Measurements from ENCODE around the gene CLDN9.
"Not testable (repeated sequence)": the region's sequence is repeated elsewhere in the genome, so short reads cannot be mapped to it uniquely, and the experiment has no call there.

Gene CLDN9

DNA sequence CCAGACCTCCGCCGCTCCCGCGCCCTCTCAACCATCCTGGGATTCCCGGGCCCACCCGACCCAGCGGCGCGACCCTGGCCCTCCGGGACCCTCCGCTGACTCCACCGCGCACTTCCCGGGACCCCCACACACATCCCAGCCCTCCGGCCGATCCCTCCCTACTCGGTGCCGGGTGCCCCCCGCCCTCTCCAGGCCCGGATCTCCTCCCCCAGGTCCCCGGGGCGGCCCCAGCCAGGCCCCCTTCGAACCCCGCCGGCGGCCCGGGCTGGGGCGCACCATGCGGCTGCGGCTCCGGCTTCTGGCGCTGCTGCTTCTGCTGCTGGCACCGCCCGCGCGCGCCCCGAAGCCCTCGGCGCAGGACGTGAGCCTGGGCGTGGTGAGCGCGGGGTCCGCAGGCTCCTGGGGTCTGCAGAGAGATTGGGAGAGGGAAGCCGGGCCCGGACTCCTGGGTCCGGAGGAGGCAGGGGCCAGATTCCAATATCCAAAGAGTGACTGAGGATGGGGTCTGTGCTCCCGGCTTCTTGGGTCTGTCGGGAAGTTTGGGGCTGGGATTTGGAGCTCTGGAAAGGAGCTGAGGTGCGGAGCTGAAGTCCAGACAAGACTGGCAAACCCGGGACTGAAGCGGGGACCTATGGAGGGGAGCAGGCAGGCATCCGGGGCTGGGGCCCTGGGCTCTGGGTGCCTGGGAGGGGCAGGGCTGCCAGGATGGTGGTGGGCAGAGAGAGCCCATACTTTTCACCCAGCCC lies 34.1 kb downstream of the CLDN9 start:
- TF ChIP-seq, protein P1, sequence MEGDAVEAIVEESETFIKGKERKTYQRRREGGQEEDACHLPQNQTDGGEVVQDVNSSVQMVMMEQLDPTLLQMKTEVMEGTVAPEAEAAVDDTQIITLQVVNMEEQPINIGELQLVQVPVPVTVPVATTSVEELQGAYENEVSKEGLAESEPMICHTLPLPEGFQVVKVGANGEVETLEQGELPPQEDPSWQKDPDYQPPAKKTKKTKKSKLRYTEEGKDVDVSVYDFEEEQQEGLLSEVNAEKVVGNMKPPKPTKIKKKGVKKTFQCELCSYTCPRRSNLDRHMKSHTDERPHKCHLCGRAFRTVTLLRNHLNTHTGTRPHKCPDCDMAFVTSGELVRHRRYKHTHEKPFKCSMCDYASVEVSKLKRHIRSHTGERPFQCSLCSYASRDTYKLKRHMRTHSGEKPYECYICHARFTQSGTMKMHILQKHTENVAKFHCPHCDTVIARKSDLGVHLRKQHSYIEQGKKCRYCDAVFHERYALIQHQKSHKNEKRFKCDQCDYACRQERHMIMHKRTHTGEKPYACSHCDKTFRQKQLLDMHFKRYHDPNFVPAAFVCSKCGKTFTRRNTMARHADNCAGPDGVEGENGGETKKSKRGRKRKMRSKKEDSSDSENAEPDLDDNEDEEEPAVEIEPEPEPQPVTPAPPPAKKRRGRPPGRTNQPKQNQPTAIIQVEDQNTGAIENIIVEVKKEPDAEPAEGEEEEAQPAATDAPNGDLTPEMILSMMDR (IDR thresholded peaks at IDR 0.05; ENCODE audit: unreplicated experiment in 3 of 3): no peak
- peak overlapping the region in 2 of 3 experiments; percentile 53 to 60 for H3K4me3 Mint-ChIP-seq

DNA sequence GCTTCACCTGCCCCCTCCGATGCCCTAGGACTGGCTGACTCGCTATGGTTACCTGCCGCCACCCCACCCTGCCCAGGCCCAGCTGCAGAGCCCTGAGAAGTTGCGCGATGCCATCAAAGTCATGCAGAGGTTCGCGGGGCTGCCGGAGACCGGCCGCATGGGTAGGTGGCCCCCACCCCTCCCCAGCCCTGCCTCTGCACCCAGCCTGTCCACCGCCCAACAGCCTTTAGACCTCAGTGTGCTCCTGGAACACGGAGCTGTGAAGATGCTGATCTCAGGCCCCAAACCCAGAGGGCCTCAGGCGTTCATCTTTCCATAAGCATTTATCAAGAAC lies 34.6 kb downstream of the CLDN9 start:
- TF ChIP-seq, protein P1 (IDR thresholded peaks at IDR 0.05; ENCODE audit: unreplicated experiment in 3 of 3): no peak
- H3K9me3 Mint-ChIP-seq: no peaks in the 10 kb centered on the region
- H3K4me3 Mint-ChIP-seq: peak overlapping the region in 2 of 3 experiments; percentile 47 to 74
- peaks cover 89% of the 10 kb centered on the region for H3K27me3 Mint-ChIP-seq (ENCODE audit: low read depth)
- no peaks in the 10 kb centered on the region for H3K36me3 Mint-ChIP-seq (ENCODE audit: low read depth)
- H3K27ac Mint-ChIP-seq: no peak overlapping the region
- H3K4me1 Mint-ChIP-seq: peaks cover 5% of the 10 kb centered on the region

More for the DNA sequence above, 34.1 kb downstream of the CLDN9 start:
- H3K27ac Mint-ChIP-seq: no peak overlapping the region
- peaks cover 5% of the 10 kb centered on the region for H3K4me1 Mint-ChIP-seq
- H3K36me3 Mint-ChIP-seq (ENCODE audit: low read depth): no peaks in the 10 kb centered on the region
- peaks cover 89% of the 10 kb centered on the region for H3K27me3 Mint-ChIP-seq (ENCODE audit: low read depth)
- H3K9me3 Mint-ChIP-seq: no peaks in the 10 kb centered on the region

DNA sequence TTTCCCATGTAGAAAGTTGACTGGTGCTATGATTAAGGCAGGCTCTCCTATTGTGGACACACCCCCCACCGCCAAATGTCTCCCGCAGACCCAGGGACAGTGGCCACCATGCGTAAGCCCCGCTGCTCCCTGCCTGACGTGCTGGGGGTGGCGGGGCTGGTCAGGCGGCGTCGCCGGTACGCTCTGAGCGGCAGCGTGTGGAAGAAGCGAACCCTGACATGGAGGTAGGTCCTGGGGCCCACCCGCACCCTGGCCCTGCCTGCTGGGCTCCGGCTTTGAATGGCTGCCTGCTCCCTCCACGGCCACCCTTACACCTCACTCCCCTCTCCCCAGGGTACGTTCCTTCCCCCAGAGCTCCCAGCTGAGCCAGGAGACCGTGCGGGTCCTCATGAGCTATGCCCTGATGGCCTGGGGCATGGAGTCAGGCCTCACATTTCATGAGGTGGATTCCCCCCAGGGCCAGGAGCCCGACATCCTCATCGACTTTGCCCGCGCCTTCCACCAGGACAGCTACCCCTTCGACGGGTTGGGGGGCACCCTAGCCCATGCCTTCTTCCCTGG lies 37.3 kb downstream of the CLDN9 start:
- H3K9me3 Mint-ChIP-seq: no peaks in the 10 kb centered on the region
- H3K27me3 Mint-ChIP-seq (ENCODE audit: low read depth): peaks cover 66% of the 10 kb centered on the region
- no peaks in the 10 kb centered on the region for H3K36me3 Mint-ChIP-seq (ENCODE audit: low read depth)
- no peak overlapping the region for H3K4me3 Mint-ChIP-seq
- TF ChIP-seq, protein P1 (IDR thresholded peaks at IDR 0.05; ENCODE audit: unreplicated experiment in 3 of 3): no peak
- H3K27ac Mint-ChIP-seq: no peak overlapping the region
- H3K4me1 Mint-ChIP-seq: no peaks in the 10 kb centered on the region

DNA sequence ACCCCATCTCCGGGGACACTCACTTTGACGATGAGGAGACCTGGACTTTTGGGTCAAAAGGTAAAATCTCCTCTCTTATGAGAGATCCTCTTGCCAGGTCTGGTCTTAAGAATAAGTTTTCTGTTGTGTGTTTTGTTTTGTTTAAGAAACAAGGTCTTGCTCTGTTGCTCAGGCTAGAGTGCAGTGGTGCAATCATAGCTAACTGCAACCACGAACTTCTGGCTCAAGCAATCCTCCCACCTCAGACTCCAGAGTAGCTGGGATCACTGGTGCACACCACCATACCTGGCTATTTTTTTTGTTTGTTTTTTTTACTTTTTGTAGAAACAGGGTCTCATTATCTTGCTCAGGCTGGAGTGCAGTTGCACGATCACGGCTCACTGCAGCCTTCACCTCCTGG lies 37.8 kb downstream of the CLDN9 start:
- Mint-ChIP-seq H3K9me3 (no peaks in the 10 kb centered on the region), H3K4me1 (no peaks in the 10 kb centered on the region), H3K36me3 (ENCODE audit: low read depth) (no peaks in the 10 kb centered on the region), H3K4me3 (no peak overlapping the region), H3K27ac (no peak overlapping the region), H3K27me3 (ENCODE audit: low read depth) (peaks cover 63% of the 10 kb centered on the region)
- TF ChIP-seq, protein P1 (IDR thresholded peaks at IDR 0.05; ENCODE audit: unreplicated experiment in 3 of 3): no peak

DNA sequence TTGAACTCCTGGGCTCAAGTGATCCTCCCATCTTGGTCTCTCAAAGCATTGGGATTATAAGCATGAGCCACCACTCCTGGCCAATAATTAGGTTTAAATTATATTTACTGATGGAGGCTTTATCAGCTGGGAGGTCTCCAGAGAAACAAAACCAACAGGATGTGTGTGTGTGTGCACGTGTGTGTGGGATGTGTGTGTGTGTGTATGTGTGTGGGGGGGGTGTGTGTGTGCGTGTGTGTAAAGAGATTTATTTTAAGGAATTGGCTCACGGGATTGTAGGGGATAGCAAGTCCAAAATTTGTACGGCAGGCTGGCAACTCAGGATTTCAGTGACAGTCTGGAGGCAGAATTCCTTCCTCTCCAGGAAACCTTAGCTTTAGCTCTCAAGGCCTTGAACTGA lies 38.3 kb downstream of the CLDN9 start:
- H3K9me3 Mint-ChIP-seq: no peaks in the 10 kb centered on the region
- H3K4me1 Mint-ChIP-seq: no peaks in the 10 kb centered on the region
- H3K36me3 Mint-ChIP-seq (ENCODE audit: low read depth): no peaks in the 10 kb centered on the region
- H3K27me3 Mint-ChIP-seq (ENCODE audit: low read depth): peaks cover 62% of the 10 kb centered on the region
- H3K4me3 Mint-ChIP-seq: peak overlapping the region in 1 of 3 experiments; percentile 25
- no peak overlapping the region for H3K27ac Mint-ChIP-seq
- TF ChIP-seq, protein P1 (IDR thresholded peaks at IDR 0.05; ENCODE audit: unreplicated experiment in 3 of 3): no peak

DNA sequence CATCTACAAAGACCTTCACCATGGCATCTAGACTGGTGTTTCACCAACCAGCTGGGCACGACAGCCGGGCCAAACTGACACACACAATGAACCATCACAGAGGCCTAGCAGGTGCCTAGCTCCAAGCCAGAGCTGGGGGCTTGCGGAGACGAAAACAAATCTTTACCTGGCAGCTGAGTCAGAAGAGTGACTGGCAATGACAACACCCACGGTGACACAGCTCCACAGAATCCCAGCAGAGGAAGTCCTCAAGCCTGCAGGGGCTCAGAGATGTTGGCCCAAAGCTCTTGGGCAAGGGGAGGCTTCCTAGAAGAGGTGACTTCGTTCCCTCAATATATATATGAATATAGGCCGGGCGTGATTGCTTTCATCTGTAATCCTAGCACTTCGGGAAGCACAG lies 38.8 kb downstream of the CLDN9 start:
- H3K27me3 Mint-ChIP-seq (ENCODE audit: low read depth): peaks cover 62% of the 10 kb centered on the region
- H3K9me3 Mint-ChIP-seq: no peaks in the 10 kb centered on the region
- TF ChIP-seq, protein P1 (IDR thresholded peaks at IDR 0.05; ENCODE audit: unreplicated experiment in 3 of 3): no peak
- no peak overlapping the region for H3K4me3 Mint-ChIP-seq
- H3K27ac Mint-ChIP-seq: no peak overlapping the region
- H3K4me1 Mint-ChIP-seq: no peaks in the 10 kb centered on the region
- H3K36me3 Mint-ChIP-seq (ENCODE audit: low read depth): no peaks in the 10 kb centered on the region

DNA sequence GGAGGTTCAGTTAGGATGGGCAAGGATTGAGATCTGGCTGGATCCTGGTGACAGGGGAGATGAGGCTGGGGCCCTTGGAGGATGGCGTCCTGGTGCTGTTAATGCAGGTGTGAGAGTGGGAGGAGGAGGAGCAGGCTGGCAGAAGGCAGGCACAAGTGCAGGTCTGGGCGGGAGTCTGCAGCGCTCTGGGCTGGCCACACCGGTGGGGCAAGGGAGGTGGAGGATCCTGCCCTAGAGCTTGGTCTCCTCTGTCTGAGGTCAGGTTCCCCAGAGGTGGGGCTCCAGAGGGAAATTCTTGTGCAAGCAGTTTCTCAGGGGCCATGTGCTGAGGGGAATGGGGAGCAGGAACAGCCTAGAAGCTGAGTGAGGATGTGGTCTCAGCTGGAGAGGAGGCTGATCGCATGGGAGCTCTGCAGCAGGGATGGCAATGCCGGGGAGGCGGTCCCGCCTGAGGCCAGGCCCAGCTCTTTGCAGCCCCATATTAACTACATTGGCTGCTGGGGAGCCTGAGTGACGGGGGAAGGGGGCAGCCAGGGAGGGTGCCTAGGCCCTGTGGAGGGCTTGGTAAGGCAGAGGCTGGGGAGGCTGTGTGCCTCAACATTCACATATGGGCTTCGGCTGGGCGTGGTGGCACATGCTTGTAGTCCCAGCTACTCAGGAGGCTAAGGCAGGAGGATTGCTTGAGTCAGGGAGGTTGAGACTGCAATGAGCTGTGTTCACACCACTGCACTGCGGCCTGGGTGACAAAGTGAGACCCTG lies 40.0 kb downstream of the CLDN9 start:
- H3K27me3 Mint-ChIP-seq (ENCODE audit: low read depth): peaks cover 52% of the 10 kb centered on the region
- not testable (repeated sequence) for H3K4me3 Mint-ChIP-seq; H3K9me3 Mint-ChIP-seq; H3K4me1 Mint-ChIP-seq; H3K27ac Mint-ChIP-seq; H3K36me3 Mint-ChIP-seq (ENCODE audit: low read depth)

DNA sequence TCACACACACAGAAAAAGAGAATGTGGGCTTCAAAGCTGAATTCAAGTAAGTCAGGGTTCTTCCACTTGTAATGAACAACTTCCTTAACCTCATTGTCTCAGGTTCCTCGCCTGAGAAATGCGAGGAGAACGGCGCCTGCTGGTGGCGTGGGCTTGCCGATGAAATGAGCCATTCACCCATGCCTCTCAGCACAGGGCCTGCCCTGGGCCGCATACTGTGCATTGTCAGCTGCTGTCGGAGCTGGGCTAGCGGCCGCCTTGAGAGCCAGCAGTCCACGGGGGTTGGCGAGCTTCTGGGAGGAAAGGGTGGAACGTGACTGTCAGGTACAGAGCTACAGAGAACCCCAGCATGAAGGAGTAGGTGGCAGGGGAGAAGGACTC lies 40.6 kb downstream of the CLDN9 start:
- H3K4me3 Mint-ChIP-seq; H3K36me3 Mint-ChIP-seq (ENCODE audit: low read depth); H3K27ac Mint-ChIP-seq; H3K4me1 Mint-ChIP-seq; H3K9me3 Mint-ChIP-seq: not testable (repeated sequence)
- H3K27me3 Mint-ChIP-seq (ENCODE audit: low read depth): peaks cover 46% of the 10 kb centered on the region
